HG02610 (cell line): ENCODE measurements around the gene FLRT1.

Experiments used
- ATAC-seq: cut with Tn5 transposase; IDR thresholded peaks from one replicate; pipeline ENCODE4 v1.9.1; 2021; ENCODE audit warnings: mild to moderate bottlenecking, moderate library complexity; ENCODE audit not compliant: unreplicated experiment

The FLRT1 gene

DNA sequence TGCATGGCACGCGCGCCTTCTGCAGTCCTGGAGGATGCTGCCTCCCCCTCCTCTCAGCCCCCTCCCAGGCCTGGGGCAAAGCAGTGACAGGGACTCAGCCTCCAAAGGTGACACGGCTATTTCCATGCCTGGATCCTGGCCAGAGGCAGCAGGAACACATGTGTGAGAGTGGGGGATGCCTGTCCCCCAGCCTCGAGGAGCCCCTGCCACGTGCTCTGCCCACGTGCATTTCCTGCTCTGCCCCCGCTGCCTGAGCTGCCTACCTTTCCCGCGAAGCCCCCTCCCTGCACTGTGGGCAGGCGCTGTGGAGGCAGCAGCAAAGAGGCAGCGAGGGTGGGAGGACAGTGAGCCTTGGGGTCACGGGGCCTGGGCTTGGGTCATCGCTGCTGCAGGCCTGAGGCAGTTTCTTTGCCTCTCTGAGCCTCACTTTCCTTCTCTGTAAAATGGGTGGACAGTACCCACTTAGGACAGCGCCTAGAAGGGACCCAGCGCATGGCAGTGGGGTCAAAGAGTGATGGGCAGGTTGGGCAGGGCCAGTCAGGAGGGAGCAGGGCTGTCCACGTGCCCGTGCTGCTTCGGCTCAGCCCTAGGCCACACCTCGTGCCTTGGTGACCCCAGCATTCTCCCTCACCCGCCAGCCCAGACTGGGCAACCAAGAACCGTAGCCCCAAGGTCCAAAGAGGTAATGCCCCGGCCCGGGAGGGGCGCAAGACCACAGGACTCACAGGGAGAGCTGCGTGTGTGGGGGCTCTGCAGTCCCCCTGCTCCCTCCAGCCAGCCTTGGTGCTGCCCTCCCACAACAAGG, 48.6 kb downstream of the FLRT1 start:
- no peak for ATAC-seq

DNA sequence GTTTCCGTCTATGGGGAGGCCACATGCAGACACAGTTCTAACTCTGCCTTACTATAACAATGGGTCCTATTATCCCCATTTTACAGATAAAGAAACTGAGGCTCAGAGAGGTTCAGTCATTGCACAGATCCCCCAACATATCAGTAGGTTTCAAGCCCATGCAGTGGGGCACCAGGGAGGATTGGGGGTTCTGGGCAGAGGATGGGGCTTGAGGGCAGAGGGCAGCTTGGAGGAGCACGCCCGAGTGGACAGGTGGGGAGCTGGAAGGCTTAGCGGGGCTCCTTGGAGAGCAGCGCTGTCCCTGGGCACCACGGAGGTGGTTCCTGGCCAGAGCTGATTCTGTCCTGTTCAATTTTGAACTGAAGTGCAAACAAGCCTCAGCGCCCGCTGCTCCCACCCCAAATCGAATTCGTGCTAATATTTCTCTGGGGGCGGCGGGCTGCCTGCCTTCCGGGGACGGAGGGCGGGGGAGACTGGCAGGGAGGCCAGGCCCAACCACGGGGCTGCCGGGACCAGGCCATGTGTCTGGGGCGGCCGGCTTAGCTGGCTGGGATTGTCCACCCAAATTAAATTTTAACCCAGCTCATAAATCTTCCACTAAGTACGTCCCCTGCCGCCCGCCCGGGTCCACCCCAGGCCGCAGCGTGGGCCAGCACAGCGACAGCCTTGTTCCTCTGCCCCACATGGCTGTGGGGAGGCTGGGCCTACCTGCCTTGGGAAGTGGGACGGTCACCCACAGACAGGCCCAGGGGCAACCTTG, 49.4 kb downstream of the FLRT1 start:
- no peak for ATAC-seq
